HG02938 (cell line): ENCODE measurements around the gene SUDS3.
"Not testable (repeated sequence)": the region's sequence is repeated elsewhere in the genome, so short reads cannot be mapped to it uniquely, and the experiment has no call there.

Source experiments
- ATAC-seq: cut with Tn5 transposase; IDR thresholded peaks from one replicate; pipeline ENCODE4 v1.9.1; 2021; ENCODE audit warnings: mild to moderate bottlenecking, moderate library complexity; ENCODE audit not compliant: unreplicated experiment

Gene SUDS3

GRCh38 chr12:118376089-118377020 lies at the start of gene SUDS3:
TSS of gene SUDS3 (plus strand) at chr12:118376555. CDS start at chr12:118376692, 137 bp downstream.
- no peak for ATAC-seq

GRCh38 chr12:118326991-118327390 lies 49.4 kb upstream of the SUDS3 start:
- ATAC-seq, result no peak

- ATAC-seq, result no peak
These were observed 49.0 kb upstream of the SUDS3 start for GRCh38 chr12:118327391-118327790.

DNA sequence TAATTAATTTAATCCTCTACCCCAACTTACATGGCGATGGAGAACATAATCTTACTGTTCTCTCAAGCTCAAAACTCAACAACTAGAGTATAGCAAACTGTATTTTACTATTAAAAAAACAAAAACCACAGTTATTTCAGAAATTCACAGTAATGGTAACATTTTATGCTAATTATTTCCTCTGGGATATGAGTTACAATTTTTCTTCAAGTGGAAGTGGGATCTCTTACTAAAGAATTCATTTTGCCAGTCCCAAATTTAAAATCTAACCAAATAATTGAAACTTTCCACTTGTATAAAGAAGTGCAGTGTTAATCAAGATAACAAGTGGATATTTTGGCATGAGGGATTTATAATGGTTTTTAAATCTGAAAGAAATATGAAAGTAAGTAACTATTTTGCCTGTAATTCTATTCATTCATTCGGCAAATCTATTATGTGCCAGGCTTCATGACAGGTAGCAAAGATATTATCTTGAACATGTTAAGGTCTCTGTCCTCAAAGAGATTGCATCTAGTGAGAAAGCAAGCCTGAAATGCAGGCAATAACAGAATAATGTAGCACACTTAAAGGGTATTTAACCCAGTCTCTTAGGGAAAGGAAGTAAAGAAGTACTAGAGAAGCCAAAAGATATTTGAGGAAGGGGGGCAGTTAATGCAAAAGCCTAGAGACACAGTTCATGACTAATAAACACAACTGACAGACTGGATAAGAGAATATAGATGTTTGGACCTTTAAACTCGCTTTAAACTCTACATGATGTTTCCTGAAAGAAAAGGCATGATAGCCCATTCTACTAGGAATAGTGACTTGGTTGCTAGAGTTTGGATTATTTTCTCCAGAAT lies 47.6 kb upstream of the SUDS3 start:
- ATAC-seq, result no peak

DNA sequence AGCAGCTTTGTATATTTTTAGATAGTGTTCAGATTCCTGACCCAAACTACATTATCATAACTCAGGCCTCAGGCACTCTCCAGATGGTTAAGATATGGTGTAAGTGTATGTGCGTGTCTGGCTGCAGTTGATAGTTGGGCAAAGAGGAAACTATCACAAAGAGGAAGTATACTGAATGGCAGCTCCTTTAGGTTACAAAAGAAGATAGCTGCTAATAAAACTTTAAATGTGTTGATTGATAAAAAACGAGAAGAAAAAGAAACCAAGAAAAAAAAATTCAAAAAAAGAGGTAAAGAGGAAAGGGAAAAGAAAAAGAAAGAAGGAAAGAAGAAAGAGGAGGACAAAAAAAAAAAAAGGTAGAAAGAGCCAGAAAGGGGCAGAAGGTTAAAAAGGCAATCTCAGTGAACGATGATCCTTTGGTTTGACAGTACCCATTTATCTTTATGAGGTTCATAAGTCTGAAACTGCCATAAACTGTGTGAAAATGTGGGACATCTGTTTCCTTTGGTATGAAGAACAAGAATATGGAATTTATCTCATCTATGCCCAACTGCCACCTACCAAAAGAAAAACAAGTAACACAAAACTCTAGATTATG lies 45.8 kb upstream of the SUDS3 start:
- peak; percentile 82 for ATAC-seq

DNA sequence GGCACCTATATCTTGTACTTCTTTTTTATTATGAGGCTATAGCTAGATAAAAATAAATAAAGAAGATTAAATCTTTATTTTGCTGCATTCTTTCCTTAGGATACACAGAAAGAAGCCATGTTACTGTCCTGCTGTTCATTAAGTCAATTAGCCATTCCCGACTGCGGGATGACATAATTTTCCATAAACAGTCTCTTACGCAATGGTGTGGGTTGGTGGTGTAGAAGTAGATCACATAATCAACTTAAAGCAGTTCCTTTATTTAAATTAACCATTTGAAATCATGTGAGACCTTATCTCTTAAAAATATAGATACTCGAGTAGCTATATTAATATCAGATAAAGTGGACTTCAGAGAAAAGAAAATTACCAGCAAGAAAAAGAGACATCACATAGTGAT lies 43.8 kb upstream of the SUDS3 start:
- no peak for ATAC-seq

DNA sequence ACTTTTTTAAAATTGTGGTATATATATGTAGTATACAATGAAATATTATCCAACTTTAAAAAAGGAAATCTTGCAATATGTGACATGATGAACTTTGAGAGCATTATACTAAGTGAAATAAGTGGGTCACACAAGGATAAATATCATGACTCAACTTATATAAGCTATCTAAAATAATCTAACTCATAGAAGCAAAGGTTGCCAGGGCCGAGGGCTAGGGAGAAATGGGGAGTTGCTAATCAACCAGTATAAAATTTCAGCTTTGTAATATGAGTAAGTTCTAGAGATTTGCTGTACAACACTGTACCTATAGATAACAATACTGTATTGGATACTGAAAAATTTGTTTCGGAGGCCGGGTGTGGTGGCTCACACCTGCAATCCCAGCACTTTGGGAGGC lies 42.1 kb upstream of the SUDS3 start:
- no peak for ATAC-seq

- ATAC-seq, result no peak
These were observed 41.3 kb upstream of the SUDS3 start for GRCh38 chr12:118334939-118335567.

DNA sequence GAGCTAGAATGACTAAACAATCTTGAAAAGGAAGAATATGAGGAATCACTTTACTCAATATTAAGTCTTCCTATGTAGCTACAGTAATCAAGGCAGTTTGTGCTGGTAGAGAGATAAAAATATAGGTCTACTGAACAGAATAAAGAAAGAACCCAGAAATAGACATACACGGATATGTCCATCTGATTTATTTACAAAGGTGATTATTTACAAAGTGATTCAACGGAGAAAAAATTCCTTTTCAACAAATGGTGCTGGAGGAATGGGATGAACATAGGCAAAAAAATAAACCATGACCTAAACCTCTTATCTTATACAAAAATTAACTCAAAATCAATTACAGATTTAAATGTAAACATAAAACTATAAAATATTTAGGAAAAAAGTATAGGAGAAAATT lies 40.2 kb upstream of the SUDS3 start:
- no peak for ATAC-seq

GRCh38 chr12:118337194-118337838 lies 39.0 kb upstream of the SUDS3 start:
- ATAC-seq, result no peak

DNA sequence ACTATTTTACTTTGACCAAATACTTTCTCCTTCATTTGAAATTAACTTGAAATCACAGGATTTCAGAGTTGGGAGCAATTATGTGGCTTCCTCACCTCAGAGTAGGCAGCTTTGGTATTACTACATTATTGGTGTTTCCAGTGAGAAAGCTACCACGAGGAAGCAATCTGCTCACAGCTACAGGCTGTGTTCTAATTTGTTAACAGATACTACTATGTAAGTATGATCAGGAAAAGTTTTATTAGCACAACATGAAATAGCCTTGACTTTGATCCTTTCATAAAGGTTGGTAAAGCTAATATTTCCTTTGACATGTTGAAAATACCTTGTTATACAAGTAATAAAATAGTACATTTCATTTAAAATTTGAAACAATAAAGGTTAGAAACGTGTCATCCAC lies 34.3 kb upstream of the SUDS3 start:
- no peak for ATAC-seq

DNA sequence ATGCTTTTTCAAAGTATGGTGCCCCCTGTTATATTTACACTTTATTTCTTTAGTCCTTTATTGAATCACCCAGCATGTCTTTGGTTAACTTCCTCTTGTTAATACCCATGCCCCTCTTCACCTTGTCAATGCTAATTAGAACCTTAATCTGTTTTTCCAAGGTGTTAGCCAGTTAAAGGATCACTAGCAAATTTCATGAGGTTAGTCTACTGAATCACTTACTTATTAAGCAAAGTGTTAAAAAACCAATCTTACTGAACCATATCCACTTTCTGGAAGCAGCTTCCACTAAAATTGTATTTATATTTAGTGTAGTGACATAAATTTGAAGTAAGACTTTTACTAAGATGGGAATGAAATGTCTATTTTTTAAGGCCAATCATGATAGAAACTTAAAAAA lies 31.5 kb upstream of the SUDS3 start:
- ATAC-seq, result no peak

GRCh38 chr12:118345355-118345754 lies 31.0 kb upstream of the SUDS3 start:
- ATAC-seq, result no peak

GRCh38 chr12:118346895-118347294 lies 29.5 kb upstream of the SUDS3 start:
- peak; percentile 62 for ATAC-seq

GRCh38 chr12:118347916-118348315 lies 28.4 kb upstream of the SUDS3 start:
- no peak for ATAC-seq

- no peak for ATAC-seq
These were observed 25.3 kb upstream of the SUDS3 start for GRCh38 chr12:118350908-118351559.

GRCh38 chr12:118353721-118354120 lies 22.6 kb upstream of the SUDS3 start:
- ATAC-seq, result no peak

- not testable (repeated sequence) for ATAC-seq
These were observed 21.9 kb upstream of the SUDS3 start for GRCh38 chr12:118354503-118354902.

DNA sequence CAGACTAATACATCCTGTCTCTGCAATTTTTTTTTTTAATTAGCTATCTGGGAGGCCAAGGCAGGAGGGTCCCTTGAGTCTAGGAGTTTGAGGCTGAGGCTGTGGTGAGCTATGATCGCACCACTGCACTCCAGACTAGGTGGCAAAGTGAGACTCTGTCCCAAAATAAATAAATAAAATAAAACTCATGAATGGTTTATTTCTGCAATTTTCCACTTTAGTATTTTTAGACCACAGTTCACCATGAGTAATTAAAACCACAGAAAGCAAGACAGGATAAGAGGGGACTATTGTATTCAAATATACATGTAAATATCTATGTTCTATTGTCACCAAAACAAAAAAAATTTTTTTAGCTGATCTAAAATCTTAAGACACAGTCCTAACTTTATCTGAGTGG lies 21.5 kb upstream of the SUDS3 start:
- no peak for ATAC-seq

- no peak for ATAC-seq
These were observed 20.5 kb upstream of the SUDS3 start for GRCh38 chr12:118355843-118356242.
